ENCODE results near the gene CPLX4. TPM values are rescaled to one million over a fixed set of nuclear protein-coding genes. Genes with fewer than 3 reads are reported as not detected.

Gene CPLX4
- polyA plus RNA-seq, 1 of the 3 experiments (the other 2 are of a cell fraction) = not detected

DNA sequence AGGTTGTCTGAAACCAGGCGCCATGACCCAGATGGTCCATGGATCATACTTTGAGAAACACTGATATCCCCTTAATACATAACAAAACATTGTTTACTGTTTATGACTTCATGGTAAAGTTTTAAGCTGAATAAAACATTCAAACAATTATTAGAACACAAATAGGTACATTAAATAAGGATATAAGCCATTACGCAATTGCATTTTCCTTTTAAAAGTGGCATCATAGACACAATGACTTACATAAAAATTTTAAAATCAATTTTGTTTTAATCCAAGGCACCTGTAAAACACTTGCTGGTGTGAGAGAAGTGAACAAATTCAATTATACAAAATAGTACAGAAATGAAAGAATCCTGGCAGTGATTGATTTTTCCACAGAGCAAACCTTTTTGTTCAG is 10.2 kb upstream of the CPLX4 start:
- no peak overlapping the region for H3K4me3 ChIP-seq (ENCODE audit: low read depth in 2 of 2, low read length in 1 of 2)
- no peaks in the 10 kb centered on the region for H3K9me3 ChIP-seq
- no peaks in the 10 kb centered on the region for H4K20me1 ChIP-seq (ENCODE audit: insufficient read depth)
- H3K4me2 ChIP-seq = no peak overlapping the region
- no peak overlapping the region for H2AFZ ChIP-seq (ENCODE audit: low read depth)
- H3K27me3 ChIP-seq (ENCODE audit: insufficient read depth) = no peaks in the 10 kb centered on the region
- H3F3A ChIP-seq (replicated peaks; ENCODE audit: insufficient read depth) = peaks cover 4% of the 10 kb centered on the region
- no peaks in the 10 kb centered on the region for H3K4me1 ChIP-seq (ENCODE audit: control insufficient read depth in 1 of 2, insufficient read depth in 2 of 2, low read depth in 1 of 2, low read length in 1 of 2)
- H3K36me3 ChIP-seq (replicated peaks in 1 of 2; ENCODE audit: control insufficient read depth in 1 of 2, insufficient read depth in 2 of 2, low read length in 1 of 2) = peaks cover 77 to 80% of the 10 kb centered on the region in 2 experiments
- CTCF ChIA-PET = interaction anchor here (1.4 to 3.6 kb wide), 2 partner anchors 10 to 74 kb away, joined by 3 to 17 read pairs; no protein-coding TSS in a partner anchor
- H3K79me2 ChIP-seq (ENCODE audit: insufficient read depth) = no peaks in the 10 kb centered on the region
- H3K27ac ChIP-seq (ENCODE audit: low read depth in 2 of 2, low read length in 1 of 2) = no peak overlapping the region
- H3K9ac ChIP-seq = no peak overlapping the region
- 98% methylated on average over 2 of the region's 2 CpGs for WGBS (ENCODE audit: low lambda C conversion rate)
- no peak for DNase-seq
- no peaks in the 10 kb centered on the region for H3K9me2 ChIP-seq
- POLR2A ChIA-PET = no interaction called here
- TF ChIP-seq MEF2A (IDR thresholded peaks at IDR 0.05; ENCODE audit: borderline replicate concordance, low read depth) (no peak), SMC3 (IDR thresholded peaks at IDR 0.05; ENCODE audit: low read depth, low read length) (no peak)

DNA sequence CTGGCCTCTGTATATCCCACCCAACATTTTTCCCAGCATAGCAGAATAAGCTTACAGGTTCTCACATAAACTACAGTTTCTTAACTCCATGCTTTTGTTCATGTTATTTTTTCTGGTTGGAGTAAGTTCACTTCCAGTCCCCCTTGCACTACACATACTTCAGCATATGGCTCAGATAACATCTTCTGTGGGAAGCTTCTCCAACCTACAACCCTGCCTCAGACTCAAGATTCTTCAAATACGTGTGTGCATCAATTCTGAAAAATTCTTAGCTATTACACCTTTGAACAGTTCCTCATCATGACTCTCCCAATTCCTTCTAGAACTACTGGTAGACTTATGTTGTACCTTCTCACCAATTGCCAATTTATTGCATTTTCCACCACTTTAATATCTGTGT is 7.5 kb upstream of the CPLX4 start:
- Histone ChIP-seq H3K36me3 (replicated peaks in 1 of 2; ENCODE audit: control insufficient read depth in 1 of 2, insufficient read depth in 2 of 2, low read length in 1 of 2) (peaks cover 49 to 53% of the 10 kb centered on the region in 2 experiments), H3K9ac (no peak overlapping the region), H3K27ac (ENCODE audit: low read depth in 2 of 2, low read length in 1 of 2) (no peak overlapping the region), H3K4me2 (no peak overlapping the region), H3K27me3 (ENCODE audit: insufficient read depth) (no peaks in the 10 kb centered on the region), H3K79me2 (ENCODE audit: insufficient read depth) (no peaks in the 10 kb centered on the region), H3F3A (replicated peaks; ENCODE audit: insufficient read depth) (peaks cover 4% of the 10 kb centered on the region), H3K9me2 (no peaks in the 10 kb centered on the region), H4K20me1 (ENCODE audit: insufficient read depth) (no peaks in the 10 kb centered on the region), H3K4me1 (ENCODE audit: control insufficient read depth in 1 of 2, insufficient read depth in 2 of 2, low read depth in 1 of 2, low read length in 1 of 2) (no peaks in the 10 kb centered on the region), H3K9me3 (no peaks in the 10 kb centered on the region), H3K4me3 (ENCODE audit: low read depth in 2 of 2, low read length in 1 of 2) (no peak overlapping the region), H2AFZ (ENCODE audit: low read depth) (no peak overlapping the region)
- 100% methylated on average over 1 of the region's 1 CpG for WGBS (ENCODE audit: low lambda C conversion rate)
- CTCF ChIA-PET = interaction anchor here (0.9 to 3.5 kb wide), 4 partner anchors 8 to 77 kb away, joined by 3 to 15 read pairs (median 4); no protein-coding TSS in a partner anchor
- DNase-seq = no peak
- POLR2A ChIA-PET = no interaction called here
- TF ChIP-seq, protein P1, sequence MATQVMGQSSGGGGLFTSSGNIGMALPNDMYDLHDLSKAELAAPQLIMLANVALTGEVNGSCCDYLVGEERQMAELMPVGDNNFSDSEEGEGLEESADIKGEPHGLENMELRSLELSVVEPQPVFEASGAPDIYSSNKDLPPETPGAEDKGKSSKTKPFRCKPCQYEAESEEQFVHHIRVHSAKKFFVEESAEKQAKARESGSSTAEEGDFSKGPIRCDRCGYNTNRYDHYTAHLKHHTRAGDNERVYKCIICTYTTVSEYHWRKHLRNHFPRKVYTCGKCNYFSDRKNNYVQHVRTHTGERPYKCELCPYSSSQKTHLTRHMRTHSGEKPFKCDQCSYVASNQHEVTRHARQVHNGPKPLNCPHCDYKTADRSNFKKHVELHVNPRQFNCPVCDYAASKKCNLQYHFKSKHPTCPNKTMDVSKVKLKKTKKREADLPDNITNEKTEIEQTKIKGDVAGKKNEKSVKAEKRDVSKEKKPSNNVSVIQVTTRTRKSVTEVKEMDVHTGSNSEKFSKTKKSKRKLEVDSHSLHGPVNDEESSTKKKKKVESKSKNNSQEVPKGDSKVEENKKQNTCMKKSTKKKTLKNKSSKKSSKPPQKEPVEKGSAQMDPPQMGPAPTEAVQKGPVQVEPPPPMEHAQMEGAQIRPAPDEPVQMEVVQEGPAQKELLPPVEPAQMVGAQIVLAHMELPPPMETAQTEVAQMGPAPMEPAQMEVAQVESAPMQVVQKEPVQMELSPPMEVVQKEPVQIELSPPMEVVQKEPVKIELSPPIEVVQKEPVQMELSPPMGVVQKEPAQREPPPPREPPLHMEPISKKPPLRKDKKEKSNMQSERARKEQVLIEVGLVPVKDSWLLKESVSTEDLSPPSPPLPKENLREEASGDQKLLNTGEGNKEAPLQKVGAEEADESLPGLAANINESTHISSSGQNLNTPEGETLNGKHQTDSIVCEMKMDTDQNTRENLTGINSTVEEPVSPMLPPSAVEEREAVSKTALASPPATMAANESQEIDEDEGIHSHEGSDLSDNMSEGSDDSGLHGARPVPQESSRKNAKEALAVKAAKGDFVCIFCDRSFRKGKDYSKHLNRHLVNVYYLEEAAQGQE (IDR thresholded peaks at IDR 0.05; ENCODE audit: low read depth, low read length) = no peak
- no peak for TF ChIP-seq POLR2AphosphoS5 (IDR thresholded peaks at IDR 0.05; ENCODE audit: low read depth, low read length)
- TF ChIP-seq JUND (IDR thresholded peaks at IDR 0.05) = no peak
- no peak for TF ChIP-seq NRF1 (IDR thresholded peaks at IDR 0.05; ENCODE audit: low read depth, low read length)
- TF ChIP-seq, protein P2, sequence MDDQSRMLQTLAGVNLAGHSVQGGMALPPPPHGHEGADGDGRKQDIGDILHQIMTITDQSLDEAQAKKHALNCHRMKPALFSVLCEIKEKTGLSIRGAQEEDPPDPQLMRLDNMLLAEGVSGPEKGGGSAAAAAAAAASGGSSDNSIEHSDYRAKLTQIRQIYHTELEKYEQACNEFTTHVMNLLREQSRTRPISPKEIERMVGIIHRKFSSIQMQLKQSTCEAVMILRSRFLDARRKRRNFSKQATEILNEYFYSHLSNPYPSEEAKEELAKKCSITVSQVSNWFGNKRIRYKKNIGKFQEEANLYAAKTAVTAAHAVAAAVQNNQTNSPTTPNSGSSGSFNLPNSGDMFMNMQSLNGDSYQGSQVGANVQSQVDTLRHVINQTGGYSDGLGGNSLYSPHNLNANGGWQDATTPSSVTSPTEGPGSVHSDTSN (IDR thresholded peaks at IDR 0.05) = no peak
- TF ChIP-seq NFIC (IDR thresholded peaks at IDR 0.05; ENCODE audit: borderline replicate concordance) = no peak
- TF ChIP-seq FOXM1 (IDR thresholded peaks at IDR 0.05; ENCODE audit: low read depth) = no peak
- no peak for TF ChIP-seq RAD21 (IDR thresholded peaks at IDR 0.05; ENCODE audit: low read length)
- TF ChIP-seq, protein P3, sequence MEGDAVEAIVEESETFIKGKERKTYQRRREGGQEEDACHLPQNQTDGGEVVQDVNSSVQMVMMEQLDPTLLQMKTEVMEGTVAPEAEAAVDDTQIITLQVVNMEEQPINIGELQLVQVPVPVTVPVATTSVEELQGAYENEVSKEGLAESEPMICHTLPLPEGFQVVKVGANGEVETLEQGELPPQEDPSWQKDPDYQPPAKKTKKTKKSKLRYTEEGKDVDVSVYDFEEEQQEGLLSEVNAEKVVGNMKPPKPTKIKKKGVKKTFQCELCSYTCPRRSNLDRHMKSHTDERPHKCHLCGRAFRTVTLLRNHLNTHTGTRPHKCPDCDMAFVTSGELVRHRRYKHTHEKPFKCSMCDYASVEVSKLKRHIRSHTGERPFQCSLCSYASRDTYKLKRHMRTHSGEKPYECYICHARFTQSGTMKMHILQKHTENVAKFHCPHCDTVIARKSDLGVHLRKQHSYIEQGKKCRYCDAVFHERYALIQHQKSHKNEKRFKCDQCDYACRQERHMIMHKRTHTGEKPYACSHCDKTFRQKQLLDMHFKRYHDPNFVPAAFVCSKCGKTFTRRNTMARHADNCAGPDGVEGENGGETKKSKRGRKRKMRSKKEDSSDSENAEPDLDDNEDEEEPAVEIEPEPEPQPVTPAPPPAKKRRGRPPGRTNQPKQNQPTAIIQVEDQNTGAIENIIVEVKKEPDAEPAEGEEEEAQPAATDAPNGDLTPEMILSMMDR (IDR thresholded peaks at IDR 0.05) = no peak

Measured in SK-N-SH (cell line).